Measurements from ENCODE around the gene CES4A.

CES4A gene

DNA sequence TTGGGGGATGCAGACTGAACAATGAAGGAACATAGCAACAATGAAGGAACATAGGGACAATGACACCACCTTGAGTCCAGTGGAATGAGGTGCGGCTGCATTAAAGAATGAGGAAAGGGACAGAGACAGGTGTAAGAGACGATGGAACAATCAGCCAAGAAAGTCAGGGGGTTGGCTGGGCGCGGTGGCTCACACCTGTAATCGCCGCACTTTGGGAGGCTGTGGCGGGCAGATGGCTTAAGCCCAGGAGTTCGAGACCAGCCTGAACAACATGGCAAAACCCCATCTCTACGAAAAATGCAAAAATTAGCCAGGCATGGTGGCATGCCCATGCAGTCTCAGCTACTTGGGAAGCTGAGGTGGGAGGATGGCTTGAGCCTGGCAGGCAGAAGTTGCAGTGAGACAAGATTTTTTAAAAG, 26.9 kb downstream of the CES4A start:
- Histone ChIP-seq H3K4me3 (ENCODE audit: low read length) (no peak overlapping the region), H3K9ac (ENCODE audit: low read length) (no peak overlapping the region), H3K4me1 (ENCODE audit: control insufficient read depth, low read depth, low read length) (no peaks in the 10 kb centered on the region), H3K27ac (ENCODE audit: low read length) (no peak overlapping the region), H3K36me3 (ENCODE audit: control insufficient read depth, low read depth, low read length) (no peaks in the 10 kb centered on the region), H3K27me3 (ENCODE audit: control insufficient read depth, insufficient read depth, low read length) (peaks cover 39% of the 10 kb centered on the region), H3K9me3 (ENCODE audit: control insufficient read depth, low read depth, low read length) (no peaks in the 10 kb centered on the region)

DNA sequence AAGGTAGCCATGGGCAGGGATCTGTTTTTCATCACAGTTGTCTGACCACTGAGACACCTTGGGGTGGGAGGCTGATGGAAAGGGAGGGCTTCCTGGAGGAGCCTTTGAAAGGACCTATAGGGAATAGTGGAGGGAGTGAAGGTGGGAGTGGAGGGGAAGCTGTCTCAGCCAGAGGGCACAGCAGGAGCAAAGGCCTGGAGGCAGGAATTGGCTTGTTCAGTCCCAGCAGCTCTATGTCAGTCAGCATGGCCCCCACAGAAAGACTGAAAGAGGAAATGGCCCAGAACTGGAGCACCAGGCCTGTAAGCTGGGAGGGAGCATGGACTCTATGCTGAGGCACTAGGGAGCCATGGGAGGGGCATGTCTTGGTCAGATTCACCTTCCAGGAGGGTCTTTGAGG, 27.8 kb downstream of the CES4A start:
- H3K27ac ChIP-seq (ENCODE audit: low read length), result no peak overlapping the region
- H3K4me1 ChIP-seq (ENCODE audit: control insufficient read depth, low read depth, low read length), result no peaks in the 10 kb centered on the region
- H3K9me3 ChIP-seq (ENCODE audit: control insufficient read depth, low read depth, low read length), result no peaks in the 10 kb centered on the region
- peaks cover 39% of the 10 kb centered on the region for H3K27me3 ChIP-seq (ENCODE audit: control insufficient read depth, insufficient read depth, low read length)
- no peak overlapping the region for H3K9ac ChIP-seq (ENCODE audit: low read length)
- no peaks in the 10 kb centered on the region for H3K36me3 ChIP-seq (ENCODE audit: control insufficient read depth, low read depth, low read length)
- H3K4me3 ChIP-seq (ENCODE audit: low read length), result no peak overlapping the region

DNA sequence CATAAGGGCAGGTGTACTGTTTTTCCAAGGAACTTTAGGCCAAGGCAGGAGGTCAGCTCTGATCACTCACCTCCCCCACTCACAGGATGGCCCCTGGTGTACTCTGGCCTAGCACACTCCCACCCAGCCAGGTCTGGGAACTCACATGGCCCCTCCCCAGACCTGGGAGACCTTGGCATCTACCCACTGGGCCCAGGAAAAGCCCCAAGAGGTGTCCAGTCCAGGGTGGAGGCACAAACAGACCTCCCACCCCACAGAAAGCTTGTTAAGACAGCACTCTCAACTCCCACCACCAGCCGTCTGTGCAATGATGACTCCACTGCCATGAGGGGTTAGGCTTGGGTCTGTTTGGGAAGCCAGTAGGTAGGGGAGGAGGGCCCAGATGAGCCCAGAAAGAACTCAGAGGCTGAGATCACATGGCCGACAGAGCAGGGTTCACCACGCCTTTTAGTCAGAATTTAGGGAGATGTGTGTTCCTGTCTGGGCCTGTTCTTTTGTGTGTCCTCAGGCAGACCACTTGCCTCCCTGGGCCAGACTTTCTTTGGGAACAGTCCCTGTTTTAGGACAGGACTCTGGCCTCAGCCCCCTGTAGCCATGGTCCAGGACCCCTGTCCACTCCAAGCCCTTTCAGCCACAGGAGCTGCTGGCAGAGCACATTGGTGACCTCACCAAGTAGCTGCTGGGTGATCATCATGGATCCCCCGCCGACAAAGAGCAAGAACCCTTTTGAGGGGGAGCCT, 28.5 kb downstream of the CES4A start:
- Histone ChIP-seq H3K4me3 (ENCODE audit: low read length) (no peak overlapping the region), H3K4me1 (ENCODE audit: control insufficient read depth, low read depth, low read length) (no peaks in the 10 kb centered on the region), H3K9me3 (ENCODE audit: control insufficient read depth, low read depth, low read length) (no peaks in the 10 kb centered on the region), H3K27ac (ENCODE audit: low read length) (no peak overlapping the region), H3K27me3 (ENCODE audit: control insufficient read depth, insufficient read depth, low read length) (peaks cover 36% of the 10 kb centered on the region), H3K9ac (ENCODE audit: low read length) (no peak overlapping the region), H3K36me3 (ENCODE audit: control insufficient read depth, low read depth, low read length) (no peaks in the 10 kb centered on the region)

DNA sequence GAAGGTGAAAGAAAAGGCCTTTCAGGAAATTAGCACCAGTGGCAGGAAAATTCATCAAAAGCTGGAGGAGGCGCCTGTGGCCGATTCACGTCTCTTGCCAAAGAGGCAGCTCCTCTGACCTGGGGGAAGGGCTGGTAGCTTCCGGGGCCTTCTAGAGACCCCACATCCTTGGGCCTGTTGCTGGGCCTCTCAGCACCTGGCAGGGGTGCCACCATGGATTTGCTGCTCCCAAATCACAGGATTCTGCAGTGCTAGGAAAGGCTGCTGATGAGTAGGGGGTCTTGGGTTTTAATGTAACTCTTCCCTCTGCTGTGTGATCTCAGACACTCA, 29.0 kb downstream of the CES4A start:
- Histone ChIP-seq H3K9me3 (ENCODE audit: control insufficient read depth, low read depth, low read length) (no peaks in the 10 kb centered on the region), H3K9ac (ENCODE audit: low read length) (no peak overlapping the region), H3K4me1 (ENCODE audit: control insufficient read depth, low read depth, low read length) (no peaks in the 10 kb centered on the region), H3K27me3 (ENCODE audit: control insufficient read depth, insufficient read depth, low read length) (peaks cover 35% of the 10 kb centered on the region), H3K4me3 (ENCODE audit: low read length) (no peak overlapping the region), H3K36me3 (ENCODE audit: control insufficient read depth, low read depth, low read length) (no peaks in the 10 kb centered on the region), H3K27ac (ENCODE audit: low read length) (no peak overlapping the region)

DNA sequence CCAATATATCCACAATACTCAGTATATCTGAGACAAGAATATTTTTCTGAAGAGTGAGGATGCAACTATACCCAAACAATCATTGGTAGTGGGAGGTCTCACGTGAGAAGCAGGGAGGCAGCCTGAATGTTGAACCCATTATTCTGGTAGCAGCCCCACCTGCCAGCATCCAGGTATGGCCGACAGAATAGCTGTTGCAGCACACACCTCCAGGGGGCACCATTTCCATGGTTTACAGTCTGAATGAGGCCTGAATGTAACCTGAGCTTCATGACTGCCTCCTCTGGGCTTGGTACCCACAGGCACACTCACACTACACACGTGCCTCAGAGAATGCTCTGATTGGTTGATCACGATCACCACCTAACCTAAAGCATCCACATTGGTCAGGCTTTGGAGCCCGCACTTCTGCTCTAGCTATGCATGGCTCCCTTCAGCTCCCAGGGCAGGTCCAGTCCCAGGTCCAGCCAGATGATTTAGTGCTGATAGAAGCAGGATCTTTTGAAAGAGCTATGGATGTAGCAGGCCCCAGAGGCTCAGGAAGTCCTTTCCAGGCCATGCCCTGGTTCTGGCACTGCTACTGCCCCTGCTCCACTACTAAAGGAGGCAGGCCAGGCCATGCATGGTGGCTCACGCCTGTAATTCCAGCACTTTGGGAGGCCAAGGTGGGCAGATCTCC, 29.6 kb downstream of the CES4A start:
- H3K4me1 ChIP-seq (ENCODE audit: control insufficient read depth, low read depth, low read length), result no peaks in the 10 kb centered on the region
- H3K4me3 ChIP-seq (ENCODE audit: low read length), result no peak overlapping the region
- no peaks in the 10 kb centered on the region for H3K36me3 ChIP-seq (ENCODE audit: control insufficient read depth, low read depth, low read length)
- no peaks in the 10 kb centered on the region for H3K9me3 ChIP-seq (ENCODE audit: control insufficient read depth, low read depth, low read length)
- H3K27me3 ChIP-seq (ENCODE audit: control insufficient read depth, insufficient read depth, low read length), result peaks cover 31% of the 10 kb centered on the region
- no peak overlapping the region for H3K9ac ChIP-seq (ENCODE audit: low read length)
- H3K27ac ChIP-seq (ENCODE audit: low read length), result no peak overlapping the region

DNA sequence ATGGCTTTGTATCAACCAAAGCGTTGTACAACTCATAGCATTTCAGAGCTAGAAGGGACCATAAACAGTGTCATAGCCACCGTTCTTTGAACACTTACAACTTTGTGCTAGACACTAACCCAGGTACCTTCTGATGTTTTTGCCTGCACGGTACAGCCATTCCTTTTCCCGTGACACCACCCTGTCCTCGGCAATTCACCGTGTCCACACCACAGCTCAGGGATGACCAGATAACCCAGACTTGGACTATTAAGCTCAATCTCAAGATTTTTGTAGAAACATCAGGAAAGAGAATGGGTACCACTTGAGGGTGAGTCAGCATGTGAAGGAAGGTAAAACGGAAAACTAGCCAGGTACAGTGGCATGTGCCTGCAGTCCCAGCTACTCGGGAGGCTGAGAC, 30.8 kb downstream of the CES4A start:
- peaks cover 19% of the 10 kb centered on the region for H3K27me3 ChIP-seq (ENCODE audit: control insufficient read depth, insufficient read depth, low read length)
- H3K9ac ChIP-seq (ENCODE audit: low read length), result no peak overlapping the region
- H3K9me3 ChIP-seq (ENCODE audit: control insufficient read depth, low read depth, low read length), result no peaks in the 10 kb centered on the region
- no peak overlapping the region for H3K4me3 ChIP-seq (ENCODE audit: low read length)
- H3K4me1 ChIP-seq (ENCODE audit: control insufficient read depth, low read depth, low read length), result no peaks in the 10 kb centered on the region
- no peak overlapping the region for H3K27ac ChIP-seq (ENCODE audit: low read length)
- no peaks in the 10 kb centered on the region for H3K36me3 ChIP-seq (ENCODE audit: control insufficient read depth, low read depth, low read length)

DNA sequence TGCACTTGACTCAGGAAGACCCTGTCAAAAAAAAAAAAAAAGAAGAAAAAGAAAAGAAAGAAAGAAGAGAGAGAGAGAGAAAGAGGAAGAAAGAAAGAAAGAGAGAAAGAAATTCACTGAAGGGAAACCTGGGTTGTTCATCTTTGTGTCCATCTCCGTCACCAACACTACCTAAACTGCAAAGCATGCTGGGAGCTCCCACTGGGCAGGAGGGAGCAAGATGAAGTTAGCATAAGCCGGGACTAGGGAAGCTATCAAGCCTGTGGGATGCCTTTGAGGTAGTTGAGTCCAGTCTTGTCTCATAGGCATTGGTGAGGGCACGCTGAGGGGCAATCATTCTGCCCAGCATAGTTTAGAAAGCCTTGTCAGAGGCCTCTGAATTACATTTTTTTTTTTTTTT, 32.9 kb downstream of the CES4A start:
- H3K27ac ChIP-seq (ENCODE audit: low read length), result no peak overlapping the region
- H3K4me1 ChIP-seq (ENCODE audit: control insufficient read depth, low read depth, low read length), result no peaks in the 10 kb centered on the region
- no peaks in the 10 kb centered on the region for H3K9me3 ChIP-seq (ENCODE audit: control insufficient read depth, low read depth, low read length)
- H3K27me3 ChIP-seq (ENCODE audit: control insufficient read depth, insufficient read depth, low read length), result no peaks in the 10 kb centered on the region
- no peak overlapping the region for H3K9ac ChIP-seq (ENCODE audit: low read length)
- H3K4me3 ChIP-seq (ENCODE audit: low read length), result no peak overlapping the region
- no peaks in the 10 kb centered on the region for H3K36me3 ChIP-seq (ENCODE audit: control insufficient read depth, low read depth, low read length)

DNA sequence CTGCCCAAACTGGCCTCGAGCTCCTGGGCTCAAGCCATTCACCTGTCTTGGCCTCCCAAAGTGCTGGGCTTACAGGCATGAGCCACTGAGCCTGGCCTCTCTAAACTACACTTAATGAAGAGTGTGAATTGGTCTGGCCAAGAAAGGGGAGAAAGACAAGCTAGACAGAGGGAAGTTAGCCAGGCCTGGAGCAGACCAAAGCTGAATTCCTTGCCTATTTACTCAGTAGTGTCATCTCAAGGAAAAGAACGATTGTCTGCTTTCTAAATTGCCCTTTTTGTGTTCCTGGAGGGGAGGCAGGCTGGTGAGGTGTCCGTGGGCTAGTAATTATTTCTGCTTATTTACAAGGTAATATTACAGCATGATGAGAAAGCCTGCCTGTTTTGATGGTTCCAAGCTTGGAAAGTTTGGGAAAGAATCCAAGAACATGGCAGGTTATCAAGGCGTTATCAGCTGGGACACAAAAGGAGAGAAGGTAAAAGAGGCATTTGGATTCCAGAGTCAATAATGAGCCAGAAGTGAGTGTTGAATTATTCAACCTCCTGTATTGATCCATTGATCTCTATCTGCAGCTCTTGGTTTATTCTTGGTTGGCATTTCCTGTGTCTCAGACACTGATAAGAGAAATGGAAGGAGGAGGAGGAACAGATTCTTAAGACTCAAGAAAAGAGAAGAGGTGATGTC, 34.3 kb downstream of the CES4A start:
- Histone ChIP-seq H3K4me1 (ENCODE audit: control insufficient read depth, low read depth, low read length) (no peaks in the 10 kb centered on the region), H3K36me3 (ENCODE audit: control insufficient read depth, low read depth, low read length) (no peaks in the 10 kb centered on the region), H3K9me3 (ENCODE audit: control insufficient read depth, low read depth, low read length) (no peaks in the 10 kb centered on the region), H3K9ac (ENCODE audit: low read length) (no peak overlapping the region), H3K4me3 (ENCODE audit: low read length) (no peak overlapping the region), H3K27me3 (ENCODE audit: control insufficient read depth, insufficient read depth, low read length) (no peaks in the 10 kb centered on the region), H3K27ac (ENCODE audit: low read length) (no peak overlapping the region)

DNA sequence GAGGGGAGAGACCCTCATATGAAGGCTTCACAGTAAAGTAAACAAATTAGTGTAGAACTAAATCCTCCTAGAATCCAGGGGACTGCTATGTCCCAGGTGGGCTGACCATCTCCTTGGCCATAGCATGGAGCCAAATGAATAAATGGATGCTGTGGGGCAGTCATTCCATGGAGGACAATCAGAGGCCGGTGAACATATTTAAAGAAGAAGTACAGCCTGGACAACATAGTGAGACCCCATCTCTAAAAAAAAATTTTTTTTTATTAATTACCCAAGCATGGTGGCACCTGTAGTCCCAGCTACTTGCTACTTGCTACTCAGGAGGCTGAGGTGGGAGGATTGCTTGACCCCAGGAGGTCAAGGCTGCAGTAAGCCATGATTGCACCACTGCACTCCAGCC, 35.3 kb downstream of the CES4A start:
- Histone ChIP-seq H3K36me3 (ENCODE audit: control insufficient read depth, low read depth, low read length) (no peaks in the 10 kb centered on the region), H3K4me1 (ENCODE audit: control insufficient read depth, low read depth, low read length) (peaks cover 5% of the 10 kb centered on the region), H3K27me3 (ENCODE audit: control insufficient read depth, insufficient read depth, low read length) (no peaks in the 10 kb centered on the region), H3K4me3 (ENCODE audit: low read length) (no peak overlapping the region), H3K9ac (ENCODE audit: low read length) (no peak overlapping the region), H3K9me3 (ENCODE audit: control insufficient read depth, low read depth, low read length) (no peaks in the 10 kb centered on the region), H3K27ac (ENCODE audit: low read length) (no peak overlapping the region)

DNA sequence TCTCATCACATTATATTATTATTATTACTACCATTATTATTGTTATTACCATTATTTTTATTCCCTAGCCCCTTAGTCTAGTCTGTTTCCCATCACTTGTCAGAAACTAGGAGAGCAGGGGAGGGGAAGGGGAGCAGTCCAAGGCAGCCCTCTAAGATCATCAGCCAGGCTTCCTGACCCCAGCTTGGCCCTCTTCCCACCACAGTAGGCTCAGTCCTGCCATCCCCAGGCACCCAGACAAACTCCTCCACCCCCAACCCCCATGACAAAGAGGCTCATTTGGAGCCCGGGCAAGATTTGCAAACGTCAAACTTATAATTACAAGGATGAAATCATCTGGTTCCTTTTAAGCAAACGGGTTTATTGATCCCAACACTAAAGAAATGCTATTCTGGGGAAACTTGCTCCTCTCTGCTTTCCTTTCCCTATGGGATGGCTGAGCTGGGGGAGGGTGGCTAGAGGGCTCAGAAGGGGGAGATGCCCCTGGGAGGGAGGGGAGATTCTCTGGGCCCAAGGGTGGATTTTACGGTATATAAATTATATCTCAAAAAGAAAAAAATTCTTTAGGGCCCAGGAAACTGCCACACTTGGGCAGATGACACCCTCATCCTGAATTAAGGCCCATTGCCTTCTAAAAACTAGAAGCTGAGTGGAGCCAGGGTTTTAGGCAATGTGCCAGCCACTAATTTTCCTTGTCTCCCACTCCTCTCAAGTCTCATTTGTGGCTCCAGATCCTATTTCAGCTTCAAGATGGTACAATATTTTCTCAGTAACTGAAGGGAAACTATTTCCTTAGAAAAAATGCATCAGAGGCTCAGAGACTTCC, 36.2 kb downstream of the CES4A start:
- Histone ChIP-seq H3K36me3 (ENCODE audit: control insufficient read depth, low read depth, low read length) (no peaks in the 10 kb centered on the region), H3K9me3 (ENCODE audit: control insufficient read depth, low read depth, low read length) (no peaks in the 10 kb centered on the region), H3K27me3 (ENCODE audit: control insufficient read depth, insufficient read depth, low read length) (peaks cover 1% of the 10 kb centered on the region), H3K9ac (ENCODE audit: low read length) (no peak overlapping the region), H3K4me3 (ENCODE audit: low read length) (no peak overlapping the region), H3K27ac (ENCODE audit: low read length) (no peak overlapping the region), H3K4me1 (ENCODE audit: control insufficient read depth, low read depth, low read length) (peaks cover 5% of the 10 kb centered on the region)

DNA sequence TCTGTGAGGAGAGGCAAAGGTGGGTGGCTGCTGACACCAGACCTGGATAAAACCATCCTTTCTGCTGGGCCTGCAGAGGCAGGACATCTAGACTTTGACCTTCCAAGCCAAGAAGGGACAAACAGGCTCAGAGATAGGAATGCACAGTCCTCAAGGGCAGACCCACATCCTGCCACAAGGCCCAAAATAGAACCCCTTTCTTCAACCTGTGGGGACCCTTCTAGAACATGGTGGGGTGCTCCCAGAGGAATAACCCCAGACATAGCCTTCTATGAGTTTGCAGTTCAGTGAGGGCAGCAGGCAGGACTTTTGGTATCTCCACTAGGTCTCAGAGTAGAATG, 36.8 kb downstream of the CES4A start:
- Histone ChIP-seq H3K4me1 (ENCODE audit: control insufficient read depth, low read depth, low read length) (peaks cover 7% of the 10 kb centered on the region), H3K4me3 (ENCODE audit: low read length) (no peak overlapping the region)

More for the DNA sequence above, 36.8 kb downstream of the CES4A start:
- Histone ChIP-seq H3K27me3 (ENCODE audit: control insufficient read depth, insufficient read depth, low read length) (peaks cover 7% of the 10 kb centered on the region), H3K9ac (ENCODE audit: low read length) (no peak overlapping the region), H3K9me3 (ENCODE audit: control insufficient read depth, low read depth, low read length) (no peaks in the 10 kb centered on the region), H3K27ac (ENCODE audit: low read length) (no peak overlapping the region), H3K36me3 (ENCODE audit: control insufficient read depth, low read depth, low read length) (no peaks in the 10 kb centered on the region)

Data from iPS-18a (cell line).